ENCODE results near the gene IFTAP. TPM values are rescaled to one million over a fixed set of nuclear protein-coding genes. Genes with fewer than 3 reads are reported as not detected.
"Not testable (repeated sequence)": the region's sequence is repeated elsewhere in the genome, so short reads cannot be mapped to it uniquely, and the experiment has no call there.

Gene IFTAP
- 10 to 100 TPM in 2 of 4 donors, 1 to 10 TPM in 2; 1.5 to 14.9 (median 8.6) TPM for total RNA-seq

GRCh38 chr11:36594316-36594989 is at the start of gene IFTAP:
Gene IFTAP (plus strand): TSS chr11:36594502. CDS start chr11:36610104, 15,602 bp downstream.
- TF ChIP-seq POLR2A (IDR thresholded peaks at IDR 0.05): no peak
- no peak for TF ChIP-seq CTCF (IDR thresholded peaks at IDR 0.05)
- H3K4me3 ChIP-seq: peak within 1 kb of the TSS; percentile 46 to 89 (median 69)
- peak within 1 kb of the TSS in 2 of 4 donors; percentile 49 to 53 for H3K27ac ChIP-seq

GRCh38 chr11:36550385-36551115 is 43.8 kb upstream of the IFTAP start:
- Histone ChIP-seq H3K4me1 (no peaks in the 10 kb centered on the region), H3K4me3 (no peak overlapping the region), H3K36me3 (no peaks in the 10 kb centered on the region), H3K27ac (no peak overlapping the region), H3K9me3 (no peaks in the 10 kb centered on the region), H3K27me3 (no peaks in the 10 kb centered on the region)
- TF ChIP-seq POLR2A (IDR thresholded peaks at IDR 0.05) (no peak), CTCF (IDR thresholded peaks at IDR 0.05) (no peak)
- DNase-seq: no peak

More at GRCh38 chr11:36594316-36594989, at the start of gene IFTAP:
- H3K4me1 ChIP-seq: no peaks in the 10 kb centered on the region
- peak in 2 of 3 donors; percentile 61 to 74 for DNase-seq
- no peaks in the 10 kb centered on the region for H3K9me3 ChIP-seq
- no peaks in the 10 kb centered on the region for H3K36me3 ChIP-seq
- H3K27me3 ChIP-seq: peaks cover 0 to 4% of the 10 kb centered on the region in 2 donors

DNA sequence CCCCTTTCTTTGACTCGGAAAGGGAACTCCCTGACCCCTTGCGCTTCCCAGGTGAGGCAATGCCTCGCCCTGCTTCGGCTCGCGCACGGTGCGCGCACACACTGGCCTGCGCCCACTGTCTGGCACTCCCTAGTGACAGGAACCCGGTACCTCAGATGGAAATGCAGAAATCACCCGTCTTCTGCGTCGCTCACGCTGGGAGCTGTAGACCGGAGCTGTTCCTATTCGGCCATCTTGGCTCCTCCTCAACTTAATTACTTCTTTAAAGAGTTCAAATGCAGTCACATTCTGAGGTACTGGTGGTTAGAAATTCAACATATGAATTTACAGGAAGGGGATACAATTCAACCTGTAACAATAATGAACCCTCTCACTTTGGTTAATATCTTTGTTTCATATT is 36.9 kb upstream of the IFTAP start:
- DNase-seq, H3K27me3 ChIP-seq, H3K27ac ChIP-seq, H3K9me3 ChIP-seq, H3K4me3 ChIP-seq, H3K36me3 ChIP-seq, H3K4me1 ChIP-seq: not testable (repeated sequence)

- Histone ChIP-seq H3K4me3 (no peak overlapping the region), H3K36me3 (no peaks in the 10 kb centered on the region), H3K27me3 (no peaks in the 10 kb centered on the region), H3K9me3 (no peaks in the 10 kb centered on the region), H3K27ac (no peak overlapping the region), H3K4me1 (no peaks in the 10 kb centered on the region)
- no peak for TF ChIP-seq POLR2A (IDR thresholded peaks at IDR 0.05)
- no peak for TF ChIP-seq CTCF (IDR thresholded peaks at IDR 0.05)
- no peak for DNase-seq
These were observed 36.3 kb upstream of the IFTAP start for GRCh38 chr11:36557991-36558390.

DNA sequence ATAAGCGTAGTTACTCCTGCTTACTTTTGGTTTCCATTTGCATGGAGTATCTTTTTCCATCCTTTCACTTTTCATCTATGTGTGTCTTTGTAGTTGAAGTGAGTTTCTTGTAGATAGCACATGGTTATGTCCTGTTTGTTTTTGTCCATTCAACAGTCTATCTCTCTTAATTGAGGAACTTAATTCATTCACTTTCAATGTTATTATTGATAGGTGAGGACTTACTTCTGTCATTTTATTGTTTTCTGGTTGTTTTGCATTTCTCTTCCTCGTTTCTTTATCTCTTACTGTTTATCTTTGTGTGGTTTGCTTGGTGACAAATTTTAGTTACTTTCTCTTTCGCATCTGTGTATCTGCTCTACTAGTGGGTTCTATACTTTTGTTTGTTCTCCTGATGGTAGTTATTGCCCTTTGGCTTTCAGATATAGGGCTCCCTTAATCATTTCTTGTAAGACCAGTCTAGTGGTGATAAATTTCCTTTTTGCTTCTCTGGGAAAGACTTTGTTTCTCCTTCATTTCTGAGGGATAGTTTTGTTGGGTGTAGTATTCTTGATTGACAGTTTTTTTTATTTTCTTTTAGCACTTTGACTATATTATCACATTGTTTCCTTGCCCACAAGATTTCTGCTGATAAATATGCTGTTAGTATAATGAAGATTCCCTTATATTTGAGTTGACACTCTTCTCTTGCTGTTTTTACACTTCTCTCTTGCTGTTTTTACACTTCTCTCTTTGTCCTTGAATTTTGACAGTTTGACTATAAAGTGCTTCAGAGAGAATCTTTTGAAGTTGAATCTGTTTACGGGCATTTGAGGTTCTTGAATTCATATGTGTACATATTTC is 35.5 kb upstream of the IFTAP start:
- no peak overlapping the region for H3K27ac ChIP-seq

More for the DNA sequence above, 35.5 kb upstream of the IFTAP start:
- no peak for DNase-seq
- TF ChIP-seq CTCF (IDR thresholded peaks at IDR 0.05) (no peak), POLR2A (IDR thresholded peaks at IDR 0.05) (no peak)
- H3K9me3 ChIP-seq: no peaks in the 10 kb centered on the region
- H3K4me1 ChIP-seq: no peaks in the 10 kb centered on the region
- H3K27me3 ChIP-seq: no peaks in the 10 kb centered on the region
- H3K4me3 ChIP-seq: no peak overlapping the region
- no peaks in the 10 kb centered on the region for H3K36me3 ChIP-seq

All from Peyer's patch (tissue), 4 donors.